Osteocyte (in vitro differentiated cells): ENCODE data around the gene KPNA6. TPM values are rescaled to one million over a fixed set of nuclear protein-coding genes. Genes with fewer than 3 reads are reported as not detected.

Experiments
- DNase-seq: peaks from one replicate; pipeline ENCODE4 v3.0.0; 2021; ENCODE audit warnings: mixed read lengths; ENCODE audit not compliant: unreplicated experiment; ENCODE audit errors: extremely low spot score
- H3K27ac Mint-ChIP-seq: one replicate; pipeline ENCODE4 v1.8.0; 2021; ENCODE audit warnings: mild to moderate bottlenecking, mixed read lengths; ENCODE audit not compliant: unreplicated experiment
- H3K27me3 Mint-ChIP-seq: one replicate; pipeline ENCODE4 v1.8.0; 2021; ENCODE audit warnings: mixed read lengths; ENCODE audit not compliant: unreplicated experiment
- H3K36me3 Mint-ChIP-seq: one replicate; pipeline ENCODE4 v1.8.0; 2021; ENCODE audit warnings: mixed read lengths; ENCODE audit not compliant: unreplicated experiment
- H3K4me1 Mint-ChIP-seq: one replicate; pipeline ENCODE4 v1.8.0; 2021; ENCODE audit warnings: mixed read lengths; ENCODE audit not compliant: unreplicated experiment
- H3K4me3 Mint-ChIP-seq: one replicate; pipeline ENCODE4 v1.8.0; 2021; ENCODE audit warnings: mild to moderate bottlenecking, moderate library complexity, mixed read lengths; ENCODE audit not compliant: unreplicated experiment
- H3K9me3 Mint-ChIP-seq: one replicate; pipeline ENCODE4 v1.8.0; 2021; ENCODE audit warnings: mixed read lengths; ENCODE audit not compliant: unreplicated experiment
- total RNA-seq: library from RNA; stranded (reverse); gene quantifications from 2 replicates; pipeline ENCODE4 v1.2.1, GENCODE V29; 2021
- TF ChIP-seq, protein P1 (sequence below): fragments of 200-600 bp; sonication (generic); IDR thresholded peaks from 2 replicates; pipeline ENCODE4 v1.5.0; 2021; ENCODE audit warnings: antibody characterized with exemption, mild to moderate bottlenecking, moderate library complexity

The KPNA6 gene
- total RNA-seq, 1 donor from 2014 or later = 75.3 TPM

DNA sequence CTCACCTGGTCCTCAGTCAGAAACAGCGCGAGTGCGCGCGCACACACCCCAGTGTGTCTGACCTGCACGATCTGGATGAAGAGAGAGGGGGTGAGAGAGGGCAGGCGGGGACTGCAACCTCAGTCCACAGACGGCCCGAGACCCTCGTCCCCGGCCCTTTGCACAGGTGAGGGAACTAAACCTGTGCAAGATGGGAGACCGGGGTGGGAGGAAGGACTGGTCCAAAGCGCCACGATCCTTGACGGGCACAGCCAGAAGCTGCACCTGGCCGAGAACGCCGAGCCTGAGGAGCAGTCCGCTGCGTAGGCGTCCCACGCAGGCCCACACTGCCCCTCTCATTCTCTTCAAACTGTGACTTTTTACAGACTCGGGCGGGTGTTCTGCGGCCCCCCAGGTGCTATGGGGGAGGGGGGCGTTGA is 97.1 kb downstream of the KPNA6 start:
- Mint-ChIP-seq H3K36me3 (no peaks in the 10 kb centered on the region), H3K9me3 (no peaks in the 10 kb centered on the region), H3K4me3 (peak overlapping the region; percentile 85), H3K4me1 (peaks cover 26% of the 10 kb centered on the region), H3K27me3 (no peaks in the 10 kb centered on the region), H3K27ac (peak overlapping the region; percentile 84)
- TF ChIP-seq, protein P1, sequence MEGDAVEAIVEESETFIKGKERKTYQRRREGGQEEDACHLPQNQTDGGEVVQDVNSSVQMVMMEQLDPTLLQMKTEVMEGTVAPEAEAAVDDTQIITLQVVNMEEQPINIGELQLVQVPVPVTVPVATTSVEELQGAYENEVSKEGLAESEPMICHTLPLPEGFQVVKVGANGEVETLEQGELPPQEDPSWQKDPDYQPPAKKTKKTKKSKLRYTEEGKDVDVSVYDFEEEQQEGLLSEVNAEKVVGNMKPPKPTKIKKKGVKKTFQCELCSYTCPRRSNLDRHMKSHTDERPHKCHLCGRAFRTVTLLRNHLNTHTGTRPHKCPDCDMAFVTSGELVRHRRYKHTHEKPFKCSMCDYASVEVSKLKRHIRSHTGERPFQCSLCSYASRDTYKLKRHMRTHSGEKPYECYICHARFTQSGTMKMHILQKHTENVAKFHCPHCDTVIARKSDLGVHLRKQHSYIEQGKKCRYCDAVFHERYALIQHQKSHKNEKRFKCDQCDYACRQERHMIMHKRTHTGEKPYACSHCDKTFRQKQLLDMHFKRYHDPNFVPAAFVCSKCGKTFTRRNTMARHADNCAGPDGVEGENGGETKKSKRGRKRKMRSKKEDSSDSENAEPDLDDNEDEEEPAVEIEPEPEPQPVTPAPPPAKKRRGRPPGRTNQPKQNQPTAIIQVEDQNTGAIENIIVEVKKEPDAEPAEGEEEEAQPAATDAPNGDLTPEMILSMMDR = no peak
- no peak for DNase-seq

DNA sequence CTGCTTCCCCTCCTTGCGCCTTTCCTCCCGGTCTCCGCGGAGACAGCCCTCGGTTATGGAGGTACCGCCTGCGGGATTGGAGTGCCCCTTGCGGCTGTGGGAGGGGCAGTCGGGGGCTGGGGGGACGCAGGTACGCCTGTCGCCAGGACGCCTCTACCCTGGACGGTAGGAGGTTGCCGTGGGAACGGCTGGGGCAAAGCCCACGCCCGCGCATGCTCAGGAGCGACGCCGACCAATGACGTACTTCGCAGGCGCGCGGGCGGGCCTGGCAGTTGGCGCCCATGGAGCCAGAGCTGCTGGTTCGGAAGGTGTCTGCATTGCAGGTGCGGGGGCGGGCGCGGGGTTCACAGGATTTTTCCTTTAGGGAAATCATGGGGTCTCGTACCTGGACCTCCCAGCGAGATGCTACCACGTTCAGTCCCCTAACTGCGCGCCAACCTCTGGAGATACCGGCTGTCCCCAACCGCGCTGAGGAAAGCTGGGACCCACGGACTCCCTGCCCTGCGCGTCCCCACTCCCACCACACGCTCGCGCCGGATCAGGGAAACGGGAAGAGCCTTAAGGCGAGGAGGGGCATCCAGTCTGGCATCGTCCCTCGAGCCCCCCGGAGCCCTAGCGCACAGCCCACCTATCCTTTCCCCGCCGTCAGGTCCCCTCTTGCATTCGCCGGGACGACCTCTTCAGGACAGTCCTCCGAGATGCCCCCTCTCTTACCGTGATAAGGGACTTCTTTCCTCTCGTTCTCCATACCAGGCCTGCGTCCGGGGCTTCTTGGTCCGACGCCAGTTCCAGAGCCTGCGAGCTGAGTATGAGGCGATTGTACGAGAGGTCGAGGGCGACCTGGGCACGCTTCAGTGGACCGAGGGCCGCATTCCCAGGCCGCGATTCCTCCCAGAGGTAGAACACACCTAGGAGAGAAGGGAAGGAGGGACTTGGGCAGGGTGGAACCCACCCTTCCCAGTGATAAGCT is 97.8 kb downstream of the KPNA6 start, which contains the start of gene IQCC:
IQCC (plus strand) TSS at position 271 of the 970 bp plus-strand sequence; CDS start at position 282, 11 bp downstream.
- H3K4me1 Mint-ChIP-seq = peaks cover 22% of the 10 kb centered on the region

DNA sequence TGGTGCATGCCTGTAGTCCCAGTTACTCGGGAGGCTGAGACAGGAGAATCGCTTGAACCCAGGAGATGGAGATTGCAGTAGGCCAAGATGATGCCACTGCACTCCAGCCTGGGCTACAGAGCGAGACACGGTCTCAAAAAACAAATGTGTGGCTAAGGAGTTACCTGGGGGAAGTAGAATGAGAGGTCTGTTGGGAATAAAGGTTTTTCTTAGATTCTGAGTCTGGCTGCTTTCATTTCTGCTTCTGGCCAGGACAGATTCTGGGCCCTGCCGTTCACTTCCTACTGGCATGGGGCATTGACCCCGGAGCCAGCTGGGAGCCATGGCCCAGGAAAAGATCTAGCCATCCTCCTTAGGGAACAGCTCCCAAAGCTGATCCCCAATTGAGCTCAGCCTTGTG is 100.6 kb downstream of the KPNA6 start:
- Mint-ChIP-seq H3K9me3 (no peaks in the 10 kb centered on the region), H3K27ac (no peak overlapping the region), H3K27me3 (no peaks in the 10 kb centered on the region), H3K36me3 (no peaks in the 10 kb centered on the region), H3K4me1 (peaks cover 12% of the 10 kb centered on the region), H3K4me3 (no peak overlapping the region)
- TF ChIP-seq, protein P1 = no peak
- DNase-seq = no peak

More for the DNA sequence above, 97.8 kb downstream of the KPNA6 start, which contains the start of gene IQCC:
- TF ChIP-seq, protein P1 = no peak
- no peaks in the 10 kb centered on the region for H3K9me3 Mint-ChIP-seq
- DNase-seq = peak; percentile 95
- no peaks in the 10 kb centered on the region for H3K27me3 Mint-ChIP-seq
- H3K27ac Mint-ChIP-seq = peak within 1 kb of the TSS; percentile 84
- H3K4me3 Mint-ChIP-seq = peak within 1 kb of the TSS; percentile 85
- no peaks in the 10 kb centered on the region for H3K36me3 Mint-ChIP-seq

DNA sequence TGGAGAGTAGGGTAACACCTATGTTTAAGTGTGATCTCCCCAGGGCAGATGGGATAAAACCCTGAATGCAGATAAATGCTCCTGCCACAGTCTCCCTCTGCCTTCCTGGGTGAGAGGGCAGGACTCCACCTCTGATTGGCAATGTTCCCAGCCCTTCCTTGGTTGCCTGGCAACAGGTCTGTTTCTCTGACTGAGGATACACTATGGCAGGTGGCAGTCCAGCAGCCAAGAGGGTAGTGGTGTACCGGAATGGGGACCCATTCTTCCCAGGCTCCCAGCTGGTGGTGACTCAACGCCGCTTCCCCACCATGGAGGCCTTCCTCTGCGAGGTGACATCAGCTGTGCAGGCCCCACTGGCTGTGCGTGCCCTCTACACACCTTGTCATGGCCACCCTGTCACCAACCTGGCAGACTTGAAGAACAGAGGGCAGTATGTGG is 101.1 kb downstream of the KPNA6 start, which contains the start of gene DCDC2B:
DCDC2B (plus strand) TSS at position 199 of the 438 bp plus-strand sequence; CDS start at position 204, 5 bp downstream.
- H3K4me1 Mint-ChIP-seq = peaks cover 12% of the 10 kb centered on the region
- DNase-seq = no peak
- H3K9me3 Mint-ChIP-seq = no peaks in the 10 kb centered on the region
- H3K36me3 Mint-ChIP-seq = no peaks in the 10 kb centered on the region
- no peaks in the 10 kb centered on the region for H3K27me3 Mint-ChIP-seq
- peak within 1 kb of the TSS; percentile 32 for H3K27ac Mint-ChIP-seq
- H3K4me3 Mint-ChIP-seq = no peak within 1 kb of the TSS
- TF ChIP-seq, protein P1 = no peak
